ENCODE results near the gene PPP6R1.

DNA sequence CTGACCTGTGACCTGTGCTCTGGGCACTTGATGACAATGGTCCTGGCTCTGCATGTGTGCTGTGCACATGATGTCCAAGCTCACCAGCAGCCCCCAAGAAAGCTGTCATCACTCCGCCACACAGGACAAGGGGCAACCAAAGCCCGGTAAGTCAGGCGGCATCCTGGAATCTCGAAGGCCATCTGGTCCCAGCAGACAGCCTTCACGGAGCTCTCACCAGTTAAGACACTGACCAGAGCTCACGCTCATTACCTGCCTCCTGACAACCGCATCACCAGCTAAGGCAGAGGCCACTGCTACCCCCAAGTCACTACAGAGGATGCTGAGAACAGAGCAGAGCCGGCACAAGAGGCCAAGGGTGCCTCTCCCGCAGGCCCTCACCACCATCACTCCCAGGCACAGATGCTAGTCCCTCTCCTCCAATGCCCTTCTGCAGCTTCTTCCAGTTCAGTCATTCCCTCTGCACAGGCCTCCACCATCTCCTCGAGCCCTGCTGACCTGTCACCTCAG, 10.6 kb downstream of the PPP6R1 start:
- TF ChIP-seq CTCF (IDR thresholded peaks at IDR 0.05) (no peak), POLR2A (IDR thresholded peaks at IDR 0.05) (no peak), POLR2AphosphoS5 (IDR thresholded peaks at IDR 0.05) (no peak)

Measured in stomach (tissue), 4 donors.